B cell (primary cell): ENCODE data around the gene PAQR7.

Source experiments
- EZH2 ChIP-seq: IDR thresholded peaks from 2 replicates; pipeline ENCODE4 v1.6.1; 2012; ENCODE audit warnings: borderline replicate concordance, low read depth, mild to moderate bottlenecking, moderate library complexity, low read length; ENCODE audit not compliant: insufficient read depth, poor library complexity, severe bottlenecking
- TF ChIP-seq, protein P1 (sequence below): fragments of 200-600 bp; IDR thresholded peaks from one replicate; pipeline ENCODE4 v1.8.0; 2022; ENCODE audit warnings: antibody characterized with exemption, mild to moderate bottlenecking

- TF ChIP-seq, protein P1, sequence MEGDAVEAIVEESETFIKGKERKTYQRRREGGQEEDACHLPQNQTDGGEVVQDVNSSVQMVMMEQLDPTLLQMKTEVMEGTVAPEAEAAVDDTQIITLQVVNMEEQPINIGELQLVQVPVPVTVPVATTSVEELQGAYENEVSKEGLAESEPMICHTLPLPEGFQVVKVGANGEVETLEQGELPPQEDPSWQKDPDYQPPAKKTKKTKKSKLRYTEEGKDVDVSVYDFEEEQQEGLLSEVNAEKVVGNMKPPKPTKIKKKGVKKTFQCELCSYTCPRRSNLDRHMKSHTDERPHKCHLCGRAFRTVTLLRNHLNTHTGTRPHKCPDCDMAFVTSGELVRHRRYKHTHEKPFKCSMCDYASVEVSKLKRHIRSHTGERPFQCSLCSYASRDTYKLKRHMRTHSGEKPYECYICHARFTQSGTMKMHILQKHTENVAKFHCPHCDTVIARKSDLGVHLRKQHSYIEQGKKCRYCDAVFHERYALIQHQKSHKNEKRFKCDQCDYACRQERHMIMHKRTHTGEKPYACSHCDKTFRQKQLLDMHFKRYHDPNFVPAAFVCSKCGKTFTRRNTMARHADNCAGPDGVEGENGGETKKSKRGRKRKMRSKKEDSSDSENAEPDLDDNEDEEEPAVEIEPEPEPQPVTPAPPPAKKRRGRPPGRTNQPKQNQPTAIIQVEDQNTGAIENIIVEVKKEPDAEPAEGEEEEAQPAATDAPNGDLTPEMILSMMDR, result no peak
- TF ChIP-seq EZH2, result no peak
Observed at GRCh38 chr1:25911162-25911561, 35.7 kb upstream of the PAQR7 start.
